Subcutaneous preadipocyte (primary cell): ENCODE data around the gene SPRY2. TPM values are rescaled to one million over a fixed set of nuclear protein-coding genes. Genes with fewer than 3 reads are reported as not detected.

Source experiments
- small RNA-seq: library from RNA; depleted of rRNA; stranded (forward); fragments of <200 nt; gene quantifications from one replicate; pipeline ENCODE3, GENCODE V24; 2012
- total RNA-seq: library from RNA; depleted of rRNA; stranded (reverse); fragments of >200 nt; gene quantifications from 2 replicates; pipeline ENCODE4 v1.2.3, GENCODE V29; 2012

The SPRY2 gene
- 26.1 and 43.8 TPM in 2 replicates for total RNA-seq

GRCh38 chr13:80341101-80341755 is at the start of gene SPRY2:
Gene SPRY2, minus strand, starts transcription at chr13:80341126. Its CDS starts 3,421 bp downstream, at chr13:80337705.

Small RNA genes within 50 kb of the gene (small RNA-seq; reads per million reads assigned to genes)
- 0.16 reads per million for gene RNU6-61P
